Mammary epithelial cell (primary cell): ENCODE data around the gene MCFD2.

Experiments used
- EZH2 ChIP-seq: IDR thresholded peaks from 2 replicates; pipeline ENCODE4 v1.6.1; 2012; ENCODE audit warnings: low read length, inconsistent platforms, borderline replicate concordance
- TF ChIP-seq, protein P1 (sequence below), 2 donors: IDR thresholded peaks in 1 of 2; conservative IDR thresholded peaks in 1 of 2; 2 replicates each; pipeline ENCODE4 v1.5.1; 2011 to 2012; ENCODE audit warnings: inconsistent platforms in 2 of 2, low read length in 2 of 2, mild to moderate bottlenecking in 2 of 2, control low read depth in 1 of 2, low read depth in 1 of 2; ENCODE audit not compliant: insufficient read depth in 1 of 2; ENCODE audit errors: extremely low read depth in 1 of 2

- TF ChIP-seq, protein P1, sequence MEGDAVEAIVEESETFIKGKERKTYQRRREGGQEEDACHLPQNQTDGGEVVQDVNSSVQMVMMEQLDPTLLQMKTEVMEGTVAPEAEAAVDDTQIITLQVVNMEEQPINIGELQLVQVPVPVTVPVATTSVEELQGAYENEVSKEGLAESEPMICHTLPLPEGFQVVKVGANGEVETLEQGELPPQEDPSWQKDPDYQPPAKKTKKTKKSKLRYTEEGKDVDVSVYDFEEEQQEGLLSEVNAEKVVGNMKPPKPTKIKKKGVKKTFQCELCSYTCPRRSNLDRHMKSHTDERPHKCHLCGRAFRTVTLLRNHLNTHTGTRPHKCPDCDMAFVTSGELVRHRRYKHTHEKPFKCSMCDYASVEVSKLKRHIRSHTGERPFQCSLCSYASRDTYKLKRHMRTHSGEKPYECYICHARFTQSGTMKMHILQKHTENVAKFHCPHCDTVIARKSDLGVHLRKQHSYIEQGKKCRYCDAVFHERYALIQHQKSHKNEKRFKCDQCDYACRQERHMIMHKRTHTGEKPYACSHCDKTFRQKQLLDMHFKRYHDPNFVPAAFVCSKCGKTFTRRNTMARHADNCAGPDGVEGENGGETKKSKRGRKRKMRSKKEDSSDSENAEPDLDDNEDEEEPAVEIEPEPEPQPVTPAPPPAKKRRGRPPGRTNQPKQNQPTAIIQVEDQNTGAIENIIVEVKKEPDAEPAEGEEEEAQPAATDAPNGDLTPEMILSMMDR (conservative IDR thresholded peaks at IDR 0.05 in 1 of 2, IDR thresholded peaks at IDR 0.05 in 1 of 2; ENCODE audit: extremely low read depth in 1 of 2, insufficient read depth in 1 of 2, low read depth in 1 of 2, low read length in 2 of 2) = no peak
- TF ChIP-seq EZH2 = no peak
These were observed 59.8 kb downstream of the MCFD2 start for GRCh38 chr2:46855805-46856204.
